Kidney capillary endothelial cell (primary cell): ENCODE measurements around the gene TRIP10.
"Not testable (repeated sequence)": the region's sequence is repeated elsewhere in the genome, so short reads cannot be mapped to it uniquely, and the experiment has no call there.

ENCODE experiments used
- DNase-seq: peaks from one replicate; pipeline ENCODE4 v3.0.0-alpha.2; 2018; ENCODE audit warnings: low spot score

The TRIP10 gene

GRCh38 chr19:6740589-6741343 is 1.3 kb downstream of the TRIP10 start:
- peak; percentile 28 for DNase-seq

DNA sequence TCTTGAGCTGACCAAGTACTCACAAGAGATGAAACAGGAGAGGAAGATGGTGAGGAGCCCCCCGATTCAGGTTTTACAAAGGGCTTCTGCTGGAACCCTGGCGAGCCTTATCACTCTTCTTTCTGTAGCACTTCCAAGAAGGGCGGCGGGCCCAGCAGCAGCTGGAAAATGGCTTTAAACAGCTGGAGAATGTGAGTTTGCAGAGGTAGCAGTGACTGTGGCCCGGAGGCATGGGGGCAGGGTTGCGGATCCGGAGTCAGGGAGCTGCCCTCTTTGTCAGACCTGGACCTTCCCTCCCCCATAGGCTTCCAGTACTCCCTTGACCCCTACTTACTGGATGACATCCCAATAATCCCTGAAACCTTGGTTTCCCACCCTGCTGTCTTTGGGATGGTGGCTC is 3.6 kb downstream of the TRIP10 start:
- no peak for DNase-seq

GRCh38 chr19:6743714-6744380 is 4.4 kb downstream of the TRIP10 start:
- no peak for DNase-seq

- peak; percentile 79 for DNase-seq
These were observed 5.2 kb downstream of the TRIP10 start for GRCh38 chr19:6744381-6745301.

GRCh38 chr19:6745965-6746364 is 6.5 kb downstream of the TRIP10 start:
- DNase-seq, result no peak

DNA sequence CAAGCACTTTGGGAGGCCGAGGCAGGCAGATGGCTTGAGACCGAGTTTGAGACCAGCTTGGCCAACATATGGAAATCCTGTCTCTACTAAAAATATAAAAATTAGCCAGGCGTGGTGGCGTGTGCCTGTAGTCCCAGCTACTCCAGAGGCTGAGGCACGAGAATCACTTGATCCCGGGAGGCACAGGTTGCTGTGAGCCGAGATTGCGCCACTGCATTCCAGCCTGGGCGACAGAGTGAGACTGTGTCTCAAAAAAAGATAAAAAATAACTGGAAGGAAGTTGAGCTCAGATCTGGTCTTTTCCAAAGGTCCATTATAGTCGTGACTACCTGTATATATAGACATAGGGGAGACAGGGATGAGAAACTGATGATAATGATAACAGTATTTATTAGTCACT is 9.1 kb downstream of the TRIP10 start:
- not testable (repeated sequence) for DNase-seq

GRCh38 chr19:6750062-6750461 is 10.6 kb downstream of the TRIP10 start:
- no peak for DNase-seq

- no peak for DNase-seq
These were observed 11.7 kb downstream of the TRIP10 start for GRCh38 chr19:6751189-6751588.

DNA sequence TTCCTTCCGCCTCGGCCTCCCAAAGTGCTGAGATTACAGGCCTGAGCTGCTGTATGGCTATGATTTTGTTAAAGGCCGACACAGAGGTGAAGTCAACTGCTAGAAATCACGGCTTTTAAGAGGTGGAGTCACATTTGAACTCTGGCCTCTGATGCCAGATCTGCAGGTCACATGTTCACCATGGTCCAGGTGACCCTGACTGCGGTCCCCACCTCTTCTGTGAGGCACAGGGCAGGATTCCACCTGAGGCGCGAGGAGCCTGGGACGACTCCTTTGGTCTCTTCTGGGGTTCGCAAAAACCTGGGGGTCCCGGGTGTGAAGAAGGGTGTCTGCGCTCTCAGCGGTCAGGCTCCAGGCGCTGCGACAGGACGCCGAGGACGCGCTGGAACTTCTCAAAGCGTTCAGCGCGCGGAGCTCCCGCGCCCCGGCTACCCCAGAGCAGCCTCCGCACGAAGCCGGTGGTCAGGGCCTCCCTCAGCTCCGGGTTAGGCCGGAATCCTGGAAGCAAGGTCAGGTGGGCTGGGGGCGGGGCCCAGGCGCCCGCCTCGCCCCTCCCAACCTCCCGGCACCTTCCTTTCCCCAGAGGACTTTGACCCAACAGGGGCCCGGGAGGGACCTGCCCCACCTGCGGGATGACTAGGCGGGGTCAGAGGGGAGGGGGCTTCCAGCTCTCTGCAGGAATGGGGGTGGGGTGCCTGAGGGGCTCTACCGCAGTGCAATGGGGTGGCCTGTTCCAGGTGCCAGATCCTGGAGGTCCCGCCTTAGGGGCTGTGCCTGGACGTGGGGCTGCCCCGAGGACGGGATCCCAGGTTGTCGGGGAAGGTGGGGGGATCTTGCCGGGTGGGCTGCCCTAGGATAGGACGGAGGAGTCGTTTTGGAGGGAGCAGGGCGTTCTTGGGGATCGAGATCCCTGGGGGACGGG is 13.0 kb downstream of the TRIP10 start:
- no peak for DNase-seq

DNA sequence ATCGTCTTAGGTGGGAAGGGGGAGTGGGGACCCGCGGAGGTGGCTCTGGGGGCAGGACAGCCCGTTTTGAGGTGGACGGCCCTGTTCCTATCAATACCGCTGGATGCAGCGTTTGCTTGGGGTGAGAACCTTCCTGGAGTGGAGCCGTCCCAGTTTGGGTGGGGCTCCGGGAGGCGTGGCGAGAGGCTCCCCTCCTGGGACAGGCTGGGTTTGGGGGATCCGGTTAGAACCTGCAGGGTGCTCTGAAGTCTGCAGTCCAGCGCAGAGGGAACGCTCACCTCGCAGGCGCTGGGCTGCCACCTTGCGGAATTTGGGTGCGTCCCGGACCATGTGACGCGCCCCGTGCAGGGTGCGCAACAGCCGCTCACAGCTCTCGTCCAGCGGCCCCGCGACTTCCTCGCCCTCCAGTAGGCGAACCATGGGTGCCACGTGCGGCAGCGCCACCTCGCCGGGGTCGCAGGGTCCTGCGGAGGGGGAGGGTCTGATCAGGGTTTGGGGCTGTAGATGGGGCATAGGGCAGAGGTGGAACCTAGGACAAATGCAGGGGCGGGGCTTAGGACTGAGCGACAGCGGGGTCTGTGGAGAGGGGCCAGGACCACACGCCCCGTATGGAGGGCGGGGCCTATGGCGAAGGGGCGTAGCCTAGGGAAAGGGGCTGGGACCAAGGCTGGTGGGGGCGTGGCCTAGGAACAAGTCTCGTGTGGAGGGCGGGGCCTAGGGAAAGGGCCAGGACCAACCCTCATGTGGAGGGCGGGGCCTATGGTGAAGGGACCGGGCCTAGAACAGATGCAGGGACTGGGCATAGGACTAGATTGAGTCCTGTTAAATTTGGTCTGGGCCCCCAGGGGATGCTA is 13.9 kb downstream of the TRIP10 start:
- DNase-seq, result peak; percentile 68

DNA sequence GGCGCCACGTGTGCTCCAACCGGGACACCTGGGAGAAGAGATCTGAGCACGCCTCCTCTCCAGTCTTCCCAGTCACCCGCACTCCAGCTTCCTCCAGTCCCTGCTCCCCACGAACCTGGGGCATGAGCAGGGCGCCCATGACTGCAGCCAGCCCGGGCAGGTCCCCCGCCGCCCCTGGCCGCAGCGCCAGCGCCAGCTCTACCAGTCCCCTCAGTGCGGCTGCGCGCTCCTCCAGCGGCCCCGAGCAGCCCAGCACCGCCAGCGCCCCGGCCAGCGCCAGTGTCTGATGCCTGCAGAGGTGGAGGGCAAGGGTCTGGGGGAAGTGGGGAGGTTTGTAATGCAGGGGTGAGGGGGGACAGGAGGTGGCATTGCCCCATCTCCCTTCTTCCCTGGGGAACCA is 14.7 kb downstream of the TRIP10 start:
- DNase-seq, result no peak

DNA sequence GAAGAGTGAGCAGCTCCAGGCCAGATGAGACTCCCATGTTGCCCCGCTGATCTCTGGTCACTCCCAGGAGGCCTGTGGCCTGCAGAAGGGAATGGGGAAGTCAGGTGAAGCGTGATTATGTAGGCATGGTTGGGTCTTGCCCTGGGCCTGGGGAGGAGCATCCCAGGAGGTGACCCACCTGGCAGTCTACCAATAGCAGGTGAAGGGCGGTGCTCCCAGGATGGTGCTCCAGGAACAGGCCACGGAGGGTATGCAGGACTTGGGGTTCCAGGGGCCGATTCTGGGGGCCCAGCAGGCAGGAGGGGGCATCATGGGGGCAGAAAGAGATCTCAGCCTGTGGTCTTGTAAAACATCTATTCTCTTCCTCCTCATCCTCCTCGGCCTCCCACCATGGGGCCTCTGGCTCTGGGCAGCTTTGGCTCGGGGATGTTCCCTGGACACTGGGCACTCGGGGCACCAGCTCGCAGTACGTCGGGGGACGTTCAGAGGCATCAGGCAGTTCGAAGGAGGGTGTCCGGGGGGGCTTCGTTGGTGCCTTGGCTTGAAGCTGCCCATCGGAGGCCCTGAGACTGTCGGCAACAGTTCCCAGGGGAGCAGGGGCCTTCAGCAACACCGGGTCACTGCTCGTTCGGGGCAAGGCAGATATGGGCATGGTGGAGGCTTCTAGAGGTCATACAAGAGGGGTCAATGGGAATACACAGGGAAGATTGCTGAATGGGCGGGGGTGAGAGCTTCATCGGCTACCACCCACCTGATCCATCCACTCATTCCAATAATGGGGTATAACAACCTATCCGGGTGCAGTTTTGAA is 15.4 kb downstream of the TRIP10 start:
- DNase-seq, result no peak

- DNase-seq, result no peak
These were observed 21.1 kb downstream of the TRIP10 start for GRCh38 chr19:6760606-6761005.

DNA sequence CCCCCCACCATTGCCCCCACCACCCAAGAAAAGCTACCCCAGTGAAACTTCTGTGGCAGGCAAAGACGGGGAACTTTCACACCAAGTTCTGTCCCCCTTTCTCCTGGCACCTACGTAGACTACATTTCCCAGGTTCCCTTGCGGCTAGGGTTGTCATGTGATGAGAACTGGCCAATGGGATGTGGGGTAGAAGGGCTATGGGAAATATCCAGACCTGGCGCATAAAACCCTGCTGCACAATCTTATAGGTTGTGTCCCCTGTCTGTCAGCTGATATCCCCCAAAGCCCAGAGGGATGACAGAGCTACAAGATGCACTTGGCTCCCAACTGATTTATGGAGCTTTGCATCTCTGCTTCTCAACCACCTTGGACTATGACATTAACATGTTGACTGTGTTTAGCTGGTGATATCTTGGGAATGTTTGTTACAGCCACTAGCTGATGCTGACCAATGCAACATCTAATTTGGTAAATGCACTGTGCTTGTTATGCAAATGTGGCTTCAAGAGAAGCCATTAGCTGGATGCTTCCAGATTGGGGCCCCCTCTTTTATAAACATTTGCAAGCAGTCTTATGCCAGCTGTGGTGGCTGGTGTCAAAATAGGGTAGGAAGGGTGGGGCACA is 21.7 kb downstream of the TRIP10 start:
- DNase-seq, result no peak

GRCh38 chr19:6762253-6762797 is 22.8 kb downstream of the TRIP10 start:
- DNase-seq, result not testable (repeated sequence)

GRCh38 chr19:6765738-6766356 is 26.4 kb downstream of the TRIP10 start:
- DNase-seq, result no peak

DNA sequence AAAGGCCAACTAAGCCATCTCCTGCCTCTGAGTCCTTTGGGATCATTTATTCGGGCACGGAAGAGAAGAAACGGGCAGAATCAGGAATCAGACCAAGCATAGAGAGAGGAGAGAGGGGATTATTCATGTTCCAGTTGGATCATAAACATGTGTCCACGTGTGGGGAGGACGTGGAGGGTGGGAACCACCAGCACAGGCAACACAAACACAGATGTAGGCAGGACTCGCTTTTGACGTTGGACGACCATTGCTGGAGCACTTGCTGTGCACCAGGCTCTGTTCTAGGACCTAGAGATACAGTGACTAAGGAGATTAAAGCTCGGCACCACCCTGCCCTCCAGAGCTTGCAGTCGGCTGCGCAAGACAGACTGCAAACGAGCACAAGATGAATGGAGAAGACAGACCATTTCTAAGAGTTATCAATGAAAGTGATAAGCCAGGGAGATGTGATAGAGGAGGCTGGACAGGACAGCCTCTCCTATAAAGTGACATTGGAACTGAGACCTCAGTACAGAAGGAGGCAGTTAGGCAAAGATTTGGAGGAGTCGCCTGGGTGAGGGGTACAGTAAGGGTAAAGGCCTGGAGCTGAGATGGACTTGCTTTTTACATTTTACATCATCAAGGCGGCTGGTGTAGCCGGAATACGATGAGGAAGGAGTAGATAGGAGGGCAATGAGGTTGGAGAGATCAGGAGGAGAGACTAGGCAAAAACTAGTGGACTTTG is 27.0 kb downstream of the TRIP10 start:
- no peak for DNase-seq

- no peak for DNase-seq
These were observed 27.5 kb downstream of the TRIP10 start for GRCh38 chr19:6767081-6767356.
